ENCODE measurements around the gene MUC13.

Gene MUC13

DNA sequence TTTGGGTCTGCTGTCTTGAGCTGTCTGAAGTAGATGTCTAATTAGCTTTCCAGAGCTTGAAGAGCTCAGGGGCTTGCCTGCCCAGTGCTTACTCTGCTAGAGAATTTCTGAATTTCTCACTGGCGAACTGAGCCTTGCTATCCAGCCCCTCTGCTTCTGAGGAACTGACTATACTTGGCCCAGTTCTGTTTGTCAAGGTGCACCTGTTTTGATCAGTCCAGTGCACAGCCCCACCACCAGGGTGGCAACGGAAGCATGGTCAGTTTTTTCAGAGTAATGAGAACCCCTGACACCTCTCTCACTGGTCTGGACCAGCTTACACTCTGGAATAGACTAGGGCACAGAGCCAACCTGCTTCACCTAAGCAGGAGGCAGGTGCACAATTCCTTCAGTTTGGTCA, 72.5 kb downstream of the MUC13 start:
- no peak overlapping the region for H3K27ac ChIP-seq
- H3K4me1 ChIP-seq (ENCODE audit: low read depth, poor library complexity, severe bottlenecking): peaks cover 15% of the 10 kb centered on the region
- H3K4me3 ChIP-seq (IDR thresholded peaks at IDR 0.05; ENCODE audit: insufficient read depth, low read depth, low read length): no peak overlapping the region
- H3K79me2 ChIP-seq (ENCODE audit: insufficient read depth, low read depth): peaks cover 5% of the 10 kb centered on the region; the same call in 1 of the 2 replicates
- H4K20me1 ChIP-seq (ENCODE audit: insufficient read depth): no peaks in the 10 kb centered on the region
- no peaks in the 10 kb centered on the region for H3K36me3 ChIP-seq (ENCODE audit: insufficient read depth)
- TF ChIP-seq, protein P1, sequence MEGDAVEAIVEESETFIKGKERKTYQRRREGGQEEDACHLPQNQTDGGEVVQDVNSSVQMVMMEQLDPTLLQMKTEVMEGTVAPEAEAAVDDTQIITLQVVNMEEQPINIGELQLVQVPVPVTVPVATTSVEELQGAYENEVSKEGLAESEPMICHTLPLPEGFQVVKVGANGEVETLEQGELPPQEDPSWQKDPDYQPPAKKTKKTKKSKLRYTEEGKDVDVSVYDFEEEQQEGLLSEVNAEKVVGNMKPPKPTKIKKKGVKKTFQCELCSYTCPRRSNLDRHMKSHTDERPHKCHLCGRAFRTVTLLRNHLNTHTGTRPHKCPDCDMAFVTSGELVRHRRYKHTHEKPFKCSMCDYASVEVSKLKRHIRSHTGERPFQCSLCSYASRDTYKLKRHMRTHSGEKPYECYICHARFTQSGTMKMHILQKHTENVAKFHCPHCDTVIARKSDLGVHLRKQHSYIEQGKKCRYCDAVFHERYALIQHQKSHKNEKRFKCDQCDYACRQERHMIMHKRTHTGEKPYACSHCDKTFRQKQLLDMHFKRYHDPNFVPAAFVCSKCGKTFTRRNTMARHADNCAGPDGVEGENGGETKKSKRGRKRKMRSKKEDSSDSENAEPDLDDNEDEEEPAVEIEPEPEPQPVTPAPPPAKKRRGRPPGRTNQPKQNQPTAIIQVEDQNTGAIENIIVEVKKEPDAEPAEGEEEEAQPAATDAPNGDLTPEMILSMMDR (conservative IDR thresholded peaks at IDR 0.05; ENCODE audit: low read depth, low read length): no peak
- H3K9ac ChIP-seq: no peak overlapping the region
- no peak overlapping the region for H3K4me2 ChIP-seq
- no peaks in the 10 kb centered on the region for H3K27me3 ChIP-seq (ENCODE audit: insufficient read depth, low read depth)
- H2AFZ ChIP-seq (ENCODE audit: low read depth): no peak overlapping the region

DNA sequence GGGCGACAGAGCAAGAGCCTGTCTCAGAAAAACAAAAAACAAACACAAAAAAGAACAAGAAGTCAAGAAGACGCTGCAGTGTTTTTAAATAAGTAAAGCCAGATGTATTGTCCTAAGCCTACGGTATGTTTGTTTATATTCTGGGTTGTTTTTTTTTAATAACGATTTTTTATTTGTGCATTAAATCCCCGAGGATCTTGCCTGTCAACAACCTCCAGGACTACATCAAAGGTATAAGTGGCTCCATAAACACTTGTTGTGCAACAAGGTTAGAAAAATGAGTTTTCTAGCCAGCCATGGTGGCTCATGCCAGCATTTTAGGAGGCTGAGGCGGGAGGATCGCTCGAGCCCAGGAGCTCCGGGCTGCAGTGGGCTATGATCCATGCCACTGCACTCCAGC, 73.5 kb downstream of the MUC13 start:
- no peak overlapping the region for H3K4me2 ChIP-seq
- TF ChIP-seq, protein P1 (conservative IDR thresholded peaks at IDR 0.05; ENCODE audit: low read depth, low read length): no peak
- no peak overlapping the region for H3K4me3 ChIP-seq (IDR thresholded peaks at IDR 0.05; ENCODE audit: insufficient read depth, low read depth, low read length)
- no peak overlapping the region for H3K9ac ChIP-seq
- H2AFZ ChIP-seq (ENCODE audit: low read depth): no peak overlapping the region
- no peaks in the 10 kb centered on the region for H3K27me3 ChIP-seq (ENCODE audit: insufficient read depth, low read depth)
- peaks cover 15% of the 10 kb centered on the region for H3K4me1 ChIP-seq (ENCODE audit: low read depth, poor library complexity, severe bottlenecking)
- H3K36me3 ChIP-seq (ENCODE audit: insufficient read depth): no peaks in the 10 kb centered on the region
- no peak overlapping the region for H3K27ac ChIP-seq
- peaks cover 5% of the 10 kb centered on the region; the same call in 1 of the 2 replicates for H3K79me2 ChIP-seq (ENCODE audit: insufficient read depth, low read depth)
- H4K20me1 ChIP-seq (ENCODE audit: insufficient read depth): no peaks in the 10 kb centered on the region

DNA sequence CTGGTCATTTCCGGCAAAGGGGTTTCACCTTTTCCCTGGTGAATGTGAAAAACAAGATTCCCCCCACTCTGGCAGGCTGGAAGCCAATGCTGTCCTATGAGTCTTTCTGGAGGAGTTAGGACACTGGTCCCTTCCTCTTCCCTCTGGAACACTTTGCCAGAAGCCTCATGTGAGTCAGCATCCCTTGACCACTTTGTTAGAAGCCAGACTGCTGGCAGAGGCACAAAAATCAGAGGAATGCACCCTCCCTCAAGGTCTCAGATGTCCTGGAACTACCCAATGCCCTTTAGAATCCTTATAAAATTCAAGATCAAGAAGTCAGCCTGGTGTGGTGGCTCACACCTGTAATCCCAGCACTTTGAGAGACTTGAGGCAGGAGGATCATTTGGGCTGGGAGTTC, 74.0 kb downstream of the MUC13 start:
- Histone ChIP-seq H3K36me3 (ENCODE audit: insufficient read depth) (no peaks in the 10 kb centered on the region), H4K20me1 (ENCODE audit: insufficient read depth) (no peaks in the 10 kb centered on the region), H3K27ac (no peak overlapping the region), H3K4me3 (IDR thresholded peaks at IDR 0.05; ENCODE audit: insufficient read depth, low read depth, low read length) (no peak overlapping the region), H3K4me1 (ENCODE audit: low read depth, poor library complexity, severe bottlenecking) (peaks cover 15% of the 10 kb centered on the region), H3K4me2 (no peak overlapping the region), H3K79me2 (ENCODE audit: insufficient read depth, low read depth) (peaks cover 5% of the 10 kb centered on the region; the same call in 1 of the 2 replicates), H3K9ac (no peak overlapping the region), H2AFZ (ENCODE audit: low read depth) (no peak overlapping the region), H3K27me3 (ENCODE audit: insufficient read depth, low read depth) (no peaks in the 10 kb centered on the region)
- TF ChIP-seq, protein P1 (conservative IDR thresholded peaks at IDR 0.05; ENCODE audit: low read depth, low read length): no peak

DNA sequence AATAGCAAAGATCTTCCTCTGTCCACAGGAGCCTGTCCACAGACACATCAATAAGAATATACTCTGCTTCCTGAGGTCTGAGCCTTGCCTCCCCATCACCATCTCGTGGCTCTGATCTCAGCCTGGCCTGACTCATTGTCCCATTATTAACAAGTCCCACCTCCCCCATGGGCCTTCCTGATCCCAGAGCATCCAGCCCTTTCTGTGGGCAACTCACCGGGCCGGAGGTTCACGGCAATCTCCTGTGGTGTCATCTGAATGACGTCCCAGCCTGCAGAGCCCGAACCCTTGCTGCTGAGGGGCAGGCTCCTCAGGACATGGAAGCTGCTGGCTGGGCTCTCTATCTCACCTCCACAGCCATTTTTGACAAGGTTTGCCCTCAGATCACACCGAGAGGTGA, 75.5 kb downstream of the MUC13 start:
- Histone ChIP-seq H3K79me2 (ENCODE audit: insufficient read depth, low read depth) (peaks cover 5% of the 10 kb centered on the region; the same call in 1 of the 2 replicates), H3K4me2 (no peak overlapping the region; the same call in 1 of the 2 replicates), H3K9ac (no peak overlapping the region), H4K20me1 (ENCODE audit: insufficient read depth) (no peaks in the 10 kb centered on the region), H3K27ac (no peak overlapping the region), H2AFZ (ENCODE audit: low read depth) (no peak overlapping the region), H3K27me3 (ENCODE audit: insufficient read depth, low read depth) (no peaks in the 10 kb centered on the region), H3K36me3 (ENCODE audit: insufficient read depth) (no peaks in the 10 kb centered on the region), H3K4me3 (IDR thresholded peaks at IDR 0.05; ENCODE audit: insufficient read depth, low read depth, low read length) (no peak overlapping the region), H3K4me1 (ENCODE audit: low read depth, poor library complexity, severe bottlenecking) (peaks cover 15% of the 10 kb centered on the region)
- TF ChIP-seq, protein P1 (conservative IDR thresholded peaks at IDR 0.05; ENCODE audit: low read depth, low read length): no peak

Measured in KMS-11 (cell line).